Progenitor cell of endocrine pancreas (in vitro differentiated cells): ENCODE results near the gene KCNJ5. TPM values are rescaled to one million over a fixed set of nuclear protein-coding genes. Genes with fewer than 3 reads are reported as not detected.

ENCODE experiments used
- DNase-seq: peaks from one replicate; pipeline ENCODE4 v3.0.0; 2021; ENCODE audit warnings: low spot score; ENCODE audit not compliant: unreplicated experiment
- H3K27ac Mint-ChIP-seq: 2 replicates; pipeline ENCODE4 v1.8.0; 2021; ENCODE audit warnings: mild to moderate bottlenecking, moderate library complexity, mixed read lengths
- H3K27me3 Mint-ChIP-seq: 2 replicates; pipeline ENCODE4 v1.8.0; 2021; ENCODE audit warnings: mixed read lengths
- H3K36me3 Mint-ChIP-seq: 2 replicates; pipeline ENCODE4 v1.8.0; 2022; ENCODE audit warnings: mixed read lengths; ENCODE audit not compliant: insufficient read depth
- H3K4me1 Mint-ChIP-seq: 2 replicates; pipeline ENCODE4 v1.8.0; 2021; ENCODE audit warnings: low read depth, mixed read lengths
- H3K4me3 Mint-ChIP-seq: 2 replicates; pipeline ENCODE4 v1.8.0; 2021; ENCODE audit warnings: low read depth, mild to moderate bottlenecking, moderate library complexity, mixed read lengths
- H3K9me3 Mint-ChIP-seq: 2 replicates; pipeline ENCODE4 v1.8.0; 2021; ENCODE audit warnings: low read depth, mixed read lengths
- total RNA-seq: library from RNA; stranded (reverse); gene quantifications from 2 replicates; pipeline ENCODE4 v1.2.1, GENCODE V29; 2021
- TF ChIP-seq, protein P1 (sequence below): fragments of 200-600 bp; sonication (generic); IDR thresholded peaks from one replicate; pipeline ENCODE4 v1.5.0; 2021; ENCODE audit warnings: antibody characterized with exemption, mild to moderate bottlenecking; ENCODE audit not compliant: unreplicated experiment

Gene KCNJ5
- total RNA-seq, 1 donor from 2014 or later: 1.1 TPM

DNA sequence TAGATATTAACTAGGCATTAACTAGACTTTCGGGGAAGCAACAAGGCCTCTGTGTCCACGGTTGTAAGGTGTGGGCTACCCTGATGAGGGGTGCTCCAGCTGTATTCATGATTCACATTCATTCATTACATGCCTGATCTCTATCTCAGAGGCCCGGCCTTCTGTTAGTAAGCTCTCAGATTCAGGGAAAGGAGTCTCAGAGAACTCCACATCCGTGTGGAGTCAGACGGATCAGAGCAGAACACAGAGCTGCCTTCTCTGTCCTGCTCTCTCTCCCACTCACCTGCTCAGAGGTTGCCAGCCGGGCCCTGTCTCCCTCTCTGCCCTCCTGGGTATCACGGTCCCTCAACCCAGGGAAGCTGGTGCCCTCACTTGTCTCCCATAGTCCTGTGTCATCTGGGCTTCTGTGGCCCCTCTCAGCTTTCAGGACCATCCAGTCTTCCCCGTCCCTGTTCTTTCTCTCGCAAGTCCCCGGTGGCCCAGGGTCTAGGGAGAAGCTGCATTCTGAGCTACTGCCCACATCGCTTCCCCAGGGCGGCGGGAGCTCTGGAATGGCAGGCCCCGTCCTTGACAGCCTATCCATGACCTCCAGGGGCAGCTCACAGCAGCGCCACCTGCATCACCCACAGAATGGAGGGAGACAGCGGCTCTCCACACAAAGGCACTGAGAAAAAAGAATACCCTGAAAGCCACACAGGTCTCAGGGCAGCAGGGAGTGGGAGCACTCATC is 47.2 kb downstream of the KCNJ5 start:
- H3K4me1 Mint-ChIP-seq: peaks cover 3% of the 10 kb centered on the region
- no peak for DNase-seq
- H3K9me3 Mint-ChIP-seq: no peaks in the 10 kb centered on the region
- TF ChIP-seq, protein P1, sequence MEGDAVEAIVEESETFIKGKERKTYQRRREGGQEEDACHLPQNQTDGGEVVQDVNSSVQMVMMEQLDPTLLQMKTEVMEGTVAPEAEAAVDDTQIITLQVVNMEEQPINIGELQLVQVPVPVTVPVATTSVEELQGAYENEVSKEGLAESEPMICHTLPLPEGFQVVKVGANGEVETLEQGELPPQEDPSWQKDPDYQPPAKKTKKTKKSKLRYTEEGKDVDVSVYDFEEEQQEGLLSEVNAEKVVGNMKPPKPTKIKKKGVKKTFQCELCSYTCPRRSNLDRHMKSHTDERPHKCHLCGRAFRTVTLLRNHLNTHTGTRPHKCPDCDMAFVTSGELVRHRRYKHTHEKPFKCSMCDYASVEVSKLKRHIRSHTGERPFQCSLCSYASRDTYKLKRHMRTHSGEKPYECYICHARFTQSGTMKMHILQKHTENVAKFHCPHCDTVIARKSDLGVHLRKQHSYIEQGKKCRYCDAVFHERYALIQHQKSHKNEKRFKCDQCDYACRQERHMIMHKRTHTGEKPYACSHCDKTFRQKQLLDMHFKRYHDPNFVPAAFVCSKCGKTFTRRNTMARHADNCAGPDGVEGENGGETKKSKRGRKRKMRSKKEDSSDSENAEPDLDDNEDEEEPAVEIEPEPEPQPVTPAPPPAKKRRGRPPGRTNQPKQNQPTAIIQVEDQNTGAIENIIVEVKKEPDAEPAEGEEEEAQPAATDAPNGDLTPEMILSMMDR: no peak
- no peaks in the 10 kb centered on the region for H3K36me3 Mint-ChIP-seq
- no peak overlapping the region for H3K4me3 Mint-ChIP-seq
- H3K27me3 Mint-ChIP-seq: peaks cover 21% of the 10 kb centered on the region
- no peak overlapping the region for H3K27ac Mint-ChIP-seq

DNA sequence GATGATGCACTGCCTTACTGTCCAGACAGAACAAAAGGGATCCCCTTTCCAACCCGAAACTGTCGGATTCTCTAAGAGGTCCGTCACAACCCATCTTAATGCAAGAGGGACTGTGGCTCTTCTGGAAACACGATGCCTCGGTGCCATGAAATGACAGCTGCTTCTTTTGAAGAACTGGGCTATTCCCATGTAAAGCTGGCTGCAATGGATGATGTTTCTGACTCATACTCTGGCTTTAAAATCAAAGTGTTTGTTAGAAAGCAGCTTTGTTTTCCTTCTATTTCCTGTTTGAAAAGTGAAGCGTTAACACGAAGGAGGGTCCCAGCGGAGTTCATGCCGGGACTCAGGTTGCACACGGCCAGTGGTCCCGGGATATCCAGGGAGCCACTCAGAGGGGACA is 48.4 kb downstream of the KCNJ5 start:
- H3K9me3 Mint-ChIP-seq: no peaks in the 10 kb centered on the region
- H3K4me1 Mint-ChIP-seq: peaks cover 3% of the 10 kb centered on the region
- H3K4me3 Mint-ChIP-seq: no peak overlapping the region
- no peak overlapping the region for H3K27ac Mint-ChIP-seq
- TF ChIP-seq, protein P1: no peak
- peaks cover 26% of the 10 kb centered on the region for H3K27me3 Mint-ChIP-seq
- H3K36me3 Mint-ChIP-seq: no peaks in the 10 kb centered on the region
- no peak for DNase-seq

DNA sequence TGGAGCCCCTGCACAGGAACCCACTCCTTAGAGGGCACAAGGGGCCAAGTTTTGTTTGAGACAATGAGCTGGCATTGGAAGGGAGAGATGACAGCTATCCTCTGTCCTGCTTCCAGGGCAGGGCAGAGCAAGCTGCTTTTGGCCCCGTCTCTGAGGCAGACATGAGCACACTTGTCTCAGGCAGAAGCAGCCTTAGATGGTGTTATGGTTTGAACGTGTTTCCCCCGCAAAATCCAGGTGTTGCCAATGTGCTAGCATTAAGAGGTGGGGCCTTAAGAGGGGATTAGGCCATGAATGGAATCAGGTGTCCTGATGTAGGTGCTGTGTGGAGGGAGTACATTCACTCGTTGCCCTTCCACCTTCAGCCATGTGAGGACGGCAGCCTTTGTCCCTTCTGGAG is 49.0 kb downstream of the KCNJ5 start:
- DNase-seq: no peak
- TF ChIP-seq, protein P1: no peak
- H3K27me3 Mint-ChIP-seq: peaks cover 27% of the 10 kb centered on the region
- H3K4me3 Mint-ChIP-seq: no peak overlapping the region
- H3K4me1 Mint-ChIP-seq: peaks cover 3% of the 10 kb centered on the region
- no peaks in the 10 kb centered on the region for H3K36me3 Mint-ChIP-seq
- no peaks in the 10 kb centered on the region for H3K9me3 Mint-ChIP-seq
- no peak overlapping the region for H3K27ac Mint-ChIP-seq

DNA sequence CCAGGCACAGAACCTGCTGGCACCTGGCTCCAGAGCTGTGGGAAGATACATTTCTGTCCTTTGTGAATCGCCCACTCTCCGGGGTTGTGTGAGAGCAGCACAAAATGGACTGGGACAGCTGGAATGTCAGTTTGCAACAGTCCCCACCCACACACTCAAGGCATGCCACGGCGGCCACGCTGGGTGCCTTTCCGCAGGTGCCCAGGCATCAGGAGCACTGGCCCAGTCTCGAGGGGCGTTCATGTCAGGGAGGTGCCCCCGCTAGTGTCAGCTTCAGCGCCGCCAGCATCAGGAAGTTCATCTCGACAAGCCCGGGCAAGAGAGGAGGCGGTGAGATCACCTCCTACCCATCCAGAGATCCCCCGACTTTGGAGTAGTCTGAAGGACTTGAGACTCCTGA is 49.4 kb downstream of the KCNJ5 start:
- H3K27me3 Mint-ChIP-seq: peaks cover 27% of the 10 kb centered on the region

DNA sequence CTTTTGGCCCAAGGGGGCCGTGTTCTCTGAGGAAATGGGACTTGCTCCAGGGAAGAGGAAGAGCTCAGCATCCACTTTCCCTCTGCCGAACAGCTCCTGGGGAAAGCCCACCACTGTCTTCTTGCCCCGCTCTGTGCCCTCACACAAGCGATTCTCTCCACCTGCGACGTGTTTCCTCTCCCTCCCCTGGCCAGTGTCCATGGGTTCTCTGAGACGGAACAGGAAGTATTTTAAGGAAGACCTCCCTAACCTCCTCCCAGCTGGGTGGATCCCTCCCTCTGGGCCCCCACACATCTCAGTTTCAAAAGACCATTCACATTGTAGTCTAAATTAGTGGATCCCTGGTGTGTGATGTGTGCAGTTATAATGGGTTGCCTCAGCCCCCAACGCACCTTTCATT is 50.0 kb downstream of the KCNJ5 start:
- no peaks in the 10 kb centered on the region for H3K9me3 Mint-ChIP-seq
- H3K27ac Mint-ChIP-seq: no peak overlapping the region
- peaks cover 3% of the 10 kb centered on the region for H3K4me1 Mint-ChIP-seq
- no peaks in the 10 kb centered on the region for H3K36me3 Mint-ChIP-seq
- peaks cover 27% of the 10 kb centered on the region for H3K27me3 Mint-ChIP-seq
- no peak overlapping the region for H3K4me3 Mint-ChIP-seq
- no peak for DNase-seq
- TF ChIP-seq, protein P1: no peak

More for the DNA sequence above, 49.4 kb downstream of the KCNJ5 start:
- no peaks in the 10 kb centered on the region for H3K9me3 Mint-ChIP-seq
- TF ChIP-seq, protein P1: no peak
- H3K27ac Mint-ChIP-seq: no peak overlapping the region
- H3K4me3 Mint-ChIP-seq: no peak overlapping the region
- peaks cover 3% of the 10 kb centered on the region for H3K4me1 Mint-ChIP-seq
- DNase-seq: no peak
- no peaks in the 10 kb centered on the region for H3K36me3 Mint-ChIP-seq
